AG09309 (cell line): ENCODE results near the gene TMEM134.

ENCODE experiments used
- DNase-seq: peaks from one replicate; pipeline ENCODE4 v3.0.0-alpha.2; 2010; ENCODE audit warnings: low read depth
- H3K4me3 ChIP-seq: 2 replicates; pipeline ENCODE4 v1.5.1; 2011; ENCODE audit warnings: mild to moderate bottlenecking, low read depth, low read length, moderate library complexity; ENCODE audit not compliant: control insufficient read depth
- TF ChIP-seq, protein P1 (sequence below): IDR thresholded peaks from 2 replicates; pipeline ENCODE4 v1.5.1; 2011; ENCODE audit warnings: mild to moderate bottlenecking, low read depth, low read length, inconsistent platforms; ENCODE audit not compliant: insufficient read depth, control insufficient read depth; ENCODE audit errors: missing control alignments

The TMEM134 gene

DNA sequence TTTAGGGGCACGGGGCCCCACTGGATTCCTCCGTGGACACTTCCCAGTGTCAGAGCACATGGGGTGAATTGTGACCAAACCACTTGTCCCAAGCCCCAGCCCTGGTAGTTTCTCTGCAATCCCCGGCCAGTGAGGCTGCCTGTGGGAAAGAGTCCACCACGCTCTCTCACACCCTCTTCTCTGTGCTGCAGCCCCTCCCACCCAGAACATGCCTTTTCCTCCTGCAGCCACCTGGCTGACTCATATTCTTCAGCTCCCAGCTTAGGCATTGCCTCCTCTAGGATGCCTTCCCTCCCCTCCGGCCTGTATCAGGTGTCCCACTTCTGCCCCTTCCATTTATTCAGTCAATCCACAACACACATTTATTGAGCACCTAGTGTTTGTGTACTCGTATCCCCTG, 46.2 kb downstream of the TMEM134 start:
- H3K4me3 ChIP-seq: no peak overlapping the region
- TF ChIP-seq, protein P1, sequence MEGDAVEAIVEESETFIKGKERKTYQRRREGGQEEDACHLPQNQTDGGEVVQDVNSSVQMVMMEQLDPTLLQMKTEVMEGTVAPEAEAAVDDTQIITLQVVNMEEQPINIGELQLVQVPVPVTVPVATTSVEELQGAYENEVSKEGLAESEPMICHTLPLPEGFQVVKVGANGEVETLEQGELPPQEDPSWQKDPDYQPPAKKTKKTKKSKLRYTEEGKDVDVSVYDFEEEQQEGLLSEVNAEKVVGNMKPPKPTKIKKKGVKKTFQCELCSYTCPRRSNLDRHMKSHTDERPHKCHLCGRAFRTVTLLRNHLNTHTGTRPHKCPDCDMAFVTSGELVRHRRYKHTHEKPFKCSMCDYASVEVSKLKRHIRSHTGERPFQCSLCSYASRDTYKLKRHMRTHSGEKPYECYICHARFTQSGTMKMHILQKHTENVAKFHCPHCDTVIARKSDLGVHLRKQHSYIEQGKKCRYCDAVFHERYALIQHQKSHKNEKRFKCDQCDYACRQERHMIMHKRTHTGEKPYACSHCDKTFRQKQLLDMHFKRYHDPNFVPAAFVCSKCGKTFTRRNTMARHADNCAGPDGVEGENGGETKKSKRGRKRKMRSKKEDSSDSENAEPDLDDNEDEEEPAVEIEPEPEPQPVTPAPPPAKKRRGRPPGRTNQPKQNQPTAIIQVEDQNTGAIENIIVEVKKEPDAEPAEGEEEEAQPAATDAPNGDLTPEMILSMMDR: no peak
- DNase-seq: no peak

DNA sequence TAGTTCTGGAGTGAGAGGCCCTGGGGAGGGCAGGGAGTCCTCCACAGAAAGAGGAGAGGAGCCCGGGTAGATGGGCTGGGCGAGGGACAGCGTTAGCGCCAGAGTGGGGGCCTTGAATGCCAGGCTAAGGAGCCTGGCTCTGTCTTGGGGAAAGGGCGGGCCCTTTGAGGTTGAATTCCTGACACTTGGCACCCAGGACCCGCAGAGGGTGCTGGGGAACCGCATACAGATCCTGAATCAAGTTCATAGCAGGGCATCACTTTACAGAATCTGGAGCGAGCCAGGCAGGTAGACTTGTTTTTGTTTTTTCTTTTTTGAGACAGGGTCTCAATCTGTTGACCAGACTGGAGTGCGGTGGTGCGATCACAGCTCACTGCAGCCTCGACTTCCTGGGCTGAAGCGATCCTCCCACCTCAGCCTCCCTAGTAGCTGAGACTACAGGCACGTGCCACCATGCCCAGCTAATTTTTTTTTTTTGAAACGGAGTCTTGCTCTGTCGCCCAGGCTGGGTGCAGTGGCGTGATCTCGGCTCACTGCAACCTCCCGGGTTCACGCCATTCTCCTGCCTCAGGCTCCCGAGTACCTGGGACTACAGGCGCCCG, 47.5 kb downstream of the TMEM134 start:
- no peak for DNase-seq
- H3K4me3 ChIP-seq: peak overlapping the region; percentile 21
- TF ChIP-seq, protein P1: no peak

DNA sequence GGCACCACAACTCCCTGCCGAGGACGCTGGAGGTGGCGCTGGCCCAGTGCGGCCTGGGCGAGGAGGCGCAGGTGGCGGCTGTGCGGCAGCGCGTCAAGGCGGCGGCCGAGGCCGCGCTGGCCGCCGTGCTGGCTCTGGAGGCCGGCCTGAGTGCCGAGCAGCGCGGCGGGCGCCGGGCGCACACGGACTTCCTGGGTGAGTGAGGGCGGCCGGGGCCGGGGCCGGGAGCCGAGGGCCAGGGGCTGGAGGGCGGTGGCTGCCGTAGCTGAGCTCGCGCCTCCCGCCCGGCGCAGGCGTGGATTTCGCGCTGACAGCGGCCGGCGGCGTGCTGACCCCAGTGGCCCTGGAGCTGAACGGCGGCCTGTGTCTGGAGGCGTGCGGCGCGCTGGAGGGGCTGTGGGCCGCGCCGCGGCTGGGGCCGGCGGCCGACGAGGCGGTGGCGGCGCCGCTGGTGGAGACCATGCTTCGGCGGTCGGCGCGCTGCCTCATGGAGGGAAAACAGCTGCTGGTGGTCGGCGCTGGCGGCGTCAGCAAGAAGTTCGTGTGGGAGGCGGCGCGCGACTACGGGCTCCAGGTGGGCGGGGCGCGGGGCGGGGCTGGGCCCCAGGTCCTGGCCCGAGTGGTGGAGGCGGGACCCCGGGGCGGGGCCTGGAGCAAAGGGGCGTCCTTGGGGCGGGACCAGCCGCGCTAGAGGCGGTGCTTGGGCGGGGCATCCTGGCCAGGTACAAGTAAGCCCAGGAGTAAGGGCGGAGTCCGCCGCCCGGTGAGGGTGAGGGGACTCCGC, 48.2 kb downstream of the TMEM134 start:
- DNase-seq: peak; percentile 20
- H3K4me3 ChIP-seq: peak overlapping the region; percentile 36
- TF ChIP-seq, protein P1: no peak

DNA sequence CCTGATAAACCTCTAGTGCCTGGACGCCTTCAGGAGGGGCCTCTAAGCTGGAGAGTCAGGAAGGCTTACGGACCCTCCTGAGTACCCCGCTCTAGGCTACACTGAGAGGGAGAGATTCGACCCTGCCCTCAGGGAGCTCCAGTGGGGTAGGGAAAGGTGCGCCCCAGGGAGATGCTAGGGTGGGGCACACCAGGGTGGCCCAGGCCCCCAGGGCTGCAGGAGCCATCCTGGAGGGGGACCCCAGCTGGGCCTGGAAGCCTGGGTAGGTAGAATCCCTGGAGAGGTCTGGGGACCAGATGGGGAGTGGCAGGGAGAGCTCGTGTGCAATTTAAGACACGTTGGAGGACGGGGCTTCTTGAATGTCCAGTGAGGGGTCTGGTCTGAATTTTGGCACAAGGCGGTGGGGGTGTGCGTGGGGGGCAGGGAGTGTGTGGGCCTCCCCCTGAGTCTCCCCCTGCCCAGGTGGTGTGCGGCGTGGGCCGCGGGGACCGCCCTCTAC, 48.9 kb downstream of the TMEM134 start:
- no peak for DNase-seq

DNA sequence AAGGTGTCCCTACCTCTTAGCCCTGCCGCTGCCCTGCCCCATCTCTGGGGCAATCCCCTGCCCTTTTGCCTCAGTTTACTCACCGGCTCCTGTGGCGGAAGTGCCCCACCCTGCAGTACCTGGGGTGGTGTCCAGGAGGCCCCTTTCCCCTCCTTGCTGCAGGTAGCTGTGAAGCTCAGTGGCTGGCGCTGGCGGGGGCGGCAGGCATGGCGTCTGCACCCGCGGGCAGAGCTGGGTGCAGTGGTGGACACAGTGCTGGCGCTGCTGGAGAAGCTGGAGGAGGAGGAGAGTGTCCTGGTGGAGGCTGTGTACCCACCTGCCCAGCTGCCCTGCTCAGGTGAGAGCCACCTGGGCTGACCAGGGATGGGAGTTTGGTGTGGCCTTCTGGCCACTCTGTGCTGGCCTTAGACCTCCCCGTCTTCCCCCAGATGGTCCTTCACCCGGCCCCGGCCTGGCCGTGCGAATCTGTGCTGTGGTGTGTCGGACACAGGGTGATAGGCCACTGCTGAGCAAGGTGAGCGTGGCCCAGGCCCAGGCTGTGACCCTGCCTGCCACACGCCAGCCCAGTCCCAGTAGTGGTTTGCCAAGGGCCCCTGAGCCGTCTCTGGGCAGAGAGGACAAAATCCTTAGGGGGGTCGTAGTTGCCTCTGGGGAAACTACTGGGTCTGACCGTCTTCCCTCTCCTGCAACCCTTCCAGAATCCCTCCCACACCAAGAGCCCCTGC, 49.6 kb downstream of the TMEM134 start:
- no peak overlapping the region for H3K4me3 ChIP-seq
- TF ChIP-seq, protein P1: no peak
- DNase-seq: no peak

More for the DNA sequence above, 48.9 kb downstream of the TMEM134 start:
- H3K4me3 ChIP-seq: peak overlapping the region; percentile 36
- TF ChIP-seq, protein P1: no peak

DNA sequence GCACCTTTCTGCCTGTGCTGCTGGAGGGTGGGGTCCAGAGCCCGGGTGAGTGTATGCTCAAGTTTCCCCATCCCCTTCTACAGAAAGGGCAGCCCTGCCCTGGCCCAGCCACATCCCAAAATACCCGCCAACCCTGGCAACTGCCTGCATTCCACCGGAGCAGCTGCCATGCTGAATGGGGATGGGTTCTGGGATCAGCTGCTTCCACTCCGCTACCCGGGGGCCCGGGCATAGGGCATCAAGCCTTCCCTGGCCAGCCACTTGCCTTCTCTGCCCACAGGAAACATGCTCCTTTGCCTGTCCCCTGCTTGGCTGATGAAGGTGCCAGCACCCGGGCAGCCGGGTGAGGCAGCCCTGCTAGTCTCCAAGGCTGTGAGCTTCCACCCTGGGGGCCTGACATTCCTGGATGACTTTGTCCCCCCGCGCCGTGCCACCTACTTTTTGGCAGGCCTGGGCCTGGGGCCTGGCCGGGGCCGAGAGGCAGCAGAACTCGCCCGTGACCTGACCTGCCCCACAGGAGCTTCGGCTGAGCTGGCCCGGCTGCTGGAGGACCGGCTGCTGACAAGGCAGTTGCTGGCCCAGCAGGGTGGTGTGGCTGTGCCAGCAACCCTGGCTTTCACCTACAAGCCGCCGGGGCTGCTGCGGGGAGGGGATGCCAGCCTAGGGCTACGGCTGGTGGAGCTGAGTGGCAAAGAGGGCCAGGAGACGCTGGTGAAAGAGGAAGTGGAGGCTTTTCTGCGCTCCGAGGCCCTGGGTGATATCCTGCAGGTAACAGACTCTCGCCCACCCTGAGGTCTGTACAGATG, 50.4 kb downstream of the TMEM134 start:
- no peak overlapping the region for H3K4me3 ChIP-seq
- no peak for DNase-seq
- TF ChIP-seq, protein P1: no peak
